Prostate gland (tissue), 2 donors: ENCODE data around the gene MYO9B. TPM values are rescaled to one million over a fixed set of nuclear protein-coding genes. Genes with fewer than 3 reads are reported as not detected.

Source experiments
- DNase-seq: peaks from one replicate; pipeline ENCODE4 v3.0.0-alpha.2; 2019; ENCODE audit warnings: low spot score
- H3K27ac ChIP-seq, 2 donors: fragments of 200-600 bp; sonication (generic); 2 replicates each; pipeline ENCODE4 v1.5.1; 2017 to 2019
- H3K27me3 ChIP-seq: fragments of 200-600 bp; sonication (generic); replicated peaks from 2 replicates; pipeline ENCODE4 v1.5.1; 2019; ENCODE audit not compliant: insufficient read depth
- H3K36me3 ChIP-seq, 2 donors: fragments of 200-600 bp; sonication (generic); 1 replicate in 1 of 2; 2 replicates in 1 of 2; pipeline versions ENCODE4 v1.5.1 to v1.8.1; 2017 to 2019
- H3K4me1 ChIP-seq: fragments of 200-600 bp; sonication (generic); replicated peaks from 2 replicates; pipeline ENCODE4 v1.5.1; 2019
- H3K4me3 ChIP-seq, 2 donors: fragments of 200-600 bp; sonication (generic); 2 replicates each; pipeline ENCODE4 v1.5.1; 2017 to 2019
- H3K9me3 ChIP-seq: fragments of 200-600 bp; sonication (generic); 2 replicates; pipeline ENCODE4 v1.5.1; 2017
- CTCF ChIP-seq, 4 experiments: fragments of 200-600 bp in 2 of 4; fragments of 450-650 bp in 2 of 4; sonication (generic) in 2 of 4; IDR thresholded peaks; 1 replicate in 3 of 4; 2 replicates in 1 of 4; pipeline ENCODE4 v1.5.1; 2016 to 2019; ENCODE audit warnings: antibody characterized with exemption in 4 of 4, mild to moderate bottlenecking in 2 of 4, moderate library complexity in 2 of 4
- POLR2A ChIP-seq: fragments of 450-650 bp; IDR thresholded peaks from one replicate; pipeline ENCODE4 v1.6.1; 2016; ENCODE audit warnings: antibody characterized with exemption, mild to moderate bottlenecking
- POLR2AphosphoS5 ChIP-seq: sonication (generic); formaldehyde crosslinking; IDR thresholded peaks from one replicate; pipeline ENCODE4 v1.6.1; 2017; ENCODE audit warnings: antibody characterized with exemption
- WGBS: methylation state at CpG from one replicate; pipeline ENCODE4 v1.1.5; 2018; 5-methylcytosine and 5-hydroxymethylcytosine counted together
- intact Hi-C: fragments of 100-400 bp; cut with DNase I; formaldehyde crosslinking; loops from one replicate; pipeline ENCODE4 v1.14.2; 2022
- total RNA-seq, 2 donors: library from RNA; depleted of rRNA; stranded (reverse); fragments of >200 nt; gene quantifications; one replicate each; pipeline ENCODE4 v1.1.0, GENCODE V29; 2016

Gene MYO9B
- total RNA-seq, 2 donors from 2014 or later: 50.9 to 208 TPM

GRCh38 chr19:17229890-17230289 lies 154.3 kb downstream of the MYO9B start:
- intact Hi-C loops: no loop called here
- TF ChIP-seq CTCF (IDR thresholded peaks at IDR 0.05): no peak
- no peak for TF ChIP-seq POLR2A
- TF ChIP-seq POLR2AphosphoS5: no peak
- no peak overlapping the region for H3K4me3 ChIP-seq
- no peak overlapping the region for H3K27ac ChIP-seq
- H3K36me3 ChIP-seq: no peaks in the 10 kb centered on the region
- H3K4me1 ChIP-seq: peaks cover 6% of the 10 kb centered on the region
- WGBS: 82% methylated on average over 3 of the region's 3 CpGs
- no peaks in the 10 kb centered on the region for H3K9me3 ChIP-seq
- no peaks in the 10 kb centered on the region for H3K27me3 ChIP-seq
- DNase-seq: no peak

- DNase-seq: no peak
- WGBS: 87% methylated on average over 12 of the region's 25 CpGs
- intact Hi-C loops: no loop called here
- no peak for TF ChIP-seq POLR2AphosphoS5
- TF ChIP-seq CTCF (IDR thresholded peaks at IDR 0.05): no peak
- TF ChIP-seq POLR2A: no peak
- H3K9me3 ChIP-seq: no peaks in the 10 kb centered on the region
- H3K4me1 ChIP-seq: peaks cover 24% of the 10 kb centered on the region
- no peaks in the 10 kb centered on the region for H3K27me3 ChIP-seq
- no peak overlapping the region for H3K4me3 ChIP-seq
- H3K36me3 ChIP-seq: no peaks in the 10 kb centered on the region
- H3K27ac ChIP-seq: no peak overlapping the region
Observed at GRCh38 chr19:17232258-17232657, 156.7 kb downstream of the MYO9B start.

DNA sequence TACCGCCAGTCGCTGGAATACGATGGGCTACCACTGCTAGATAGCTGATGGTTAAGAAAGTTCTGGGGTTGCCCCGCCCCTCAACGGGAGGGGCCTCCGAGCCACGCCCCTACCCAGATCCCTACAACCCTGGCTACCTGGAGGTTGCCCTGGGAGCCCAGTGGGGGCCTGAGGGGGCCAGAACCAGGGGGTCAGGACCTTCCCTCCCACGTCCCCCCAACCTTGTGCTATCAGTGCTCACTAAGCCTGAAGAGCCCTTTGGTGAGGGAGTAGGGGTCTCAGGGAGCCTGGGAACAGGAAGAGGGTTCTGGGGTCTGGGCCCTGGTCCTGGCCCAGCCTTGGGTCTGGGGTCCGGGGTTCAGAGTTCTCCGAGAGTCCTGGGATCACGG lies 159.3 kb downstream of the MYO9B start:
- H3K4me3 ChIP-seq: peak overlapping the region; percentile 36 to 49
- no peak for TF ChIP-seq POLR2AphosphoS5
- TF ChIP-seq CTCF (IDR thresholded peaks at IDR 0.05): no peak
- TF ChIP-seq POLR2A: no peak
- H3K27ac ChIP-seq: peak overlapping the region; percentile 81 to 82
- H3K4me1 ChIP-seq: peaks cover 21% of the 10 kb centered on the region
- no peaks in the 10 kb centered on the region for H3K36me3 ChIP-seq
- no peaks in the 10 kb centered on the region for H3K9me3 ChIP-seq
- no peaks in the 10 kb centered on the region for H3K27me3 ChIP-seq
- no peak for DNase-seq
- intact Hi-C loops: no loop called here
- WGBS: 46% methylated on average over 11 of the region's 11 CpGs

GRCh38 chr19:17235300-17235970 lies 159.9 kb downstream of the MYO9B start:
- no peak for TF ChIP-seq POLR2AphosphoS5
- TF ChIP-seq CTCF (IDR thresholded peaks at IDR 0.05): peak; percentile 12 to 72 (median 58)
- TF ChIP-seq POLR2A: no peak
- H3K27ac ChIP-seq: peak overlapping the region; percentile 81 to 82
- no peaks in the 10 kb centered on the region for H3K9me3 ChIP-seq
- H3K4me3 ChIP-seq: peak overlapping the region; percentile 36 to 49
- peak; percentile 67 for DNase-seq
- no peaks in the 10 kb centered on the region for H3K27me3 ChIP-seq
- intact Hi-C loops: no loop called here
- no peaks in the 10 kb centered on the region for H3K36me3 ChIP-seq
- peaks cover 21% of the 10 kb centered on the region for H3K4me1 ChIP-seq
- 6% methylated on average over 37 of the region's 80 CpGs for WGBS
